Ishikawa (cell line): ENCODE measurements around the gene ANKRD44.

Experiments used
- CREB1 ChIP-seq: IDR thresholded peaks from 2 replicates; pipeline ENCODE4 v1.6.1; 2012; ENCODE audit warnings: low read depth
- EP300 ChIP-seq: IDR thresholded peaks from 2 replicates; pipeline ENCODE4 v1.6.1; 2012; ENCODE audit warnings: borderline replicate concordance
- FOXM1 ChIP-seq: IDR thresholded peaks from 2 replicates; pipeline ENCODE4 v1.6.1; 2012; ENCODE audit warnings: low read depth, borderline replicate concordance
- RAD21 ChIP-seq: IDR thresholded peaks from 2 replicates; pipeline ENCODE4 v1.6.1; 2012; ENCODE audit warnings: low read depth
- REST ChIP-seq: IDR thresholded peaks from 2 replicates; pipeline ENCODE4 v1.6.1; 2012; ENCODE audit warnings: low read depth, mild to moderate bottlenecking
- TAF1 ChIP-seq: IDR thresholded peaks from 2 replicates; pipeline ENCODE4 v1.6.1; 2012; ENCODE audit warnings: low read depth, mild to moderate bottlenecking
- YY1 ChIP-seq: IDR thresholded peaks from 2 replicates; pipeline ENCODE4 v1.6.1; 2012; ENCODE audit warnings: low read depth

- no peak for TF ChIP-seq TAF1
- TF ChIP-seq CREB1, result no peak
- no peak for TF ChIP-seq REST
- TF ChIP-seq FOXM1, result no peak
- TF ChIP-seq RAD21, result no peak
- no peak for TF ChIP-seq YY1
- no peak for TF ChIP-seq EP300
Observed at GRCh38 chr2:197322724-197323720, 12.4 kb upstream of the ANKRD44 start.
